Measurements from ENCODE around the gene C4B.
A peak's percentile ranks its signal among the peaks of the same experiment; 100 is the strongest.
"Not testable (repeated sequence)": the region's sequence is repeated elsewhere in the genome, so short reads cannot be mapped to it uniquely, and the experiment has no call there.

C4B gene

GRCh38 chr6:32035283-32036013 is 20.9 kb downstream of the C4B start:
- not testable (repeated sequence) for DNase-seq

GRCh38 chr6:32037136-32037535 is 22.5 kb downstream of the C4B start:
- not testable (repeated sequence) for DNase-seq

GRCh38 chr6:32037598-32038524 is 23.3 kb downstream of the C4B start, which contains the start of gene CYP21A2:
Gene CYP21A2, plus strand, starts transcription at chr6:32038415. Its CDS starts 8 bp downstream, at chr6:32038423.
- not testable (repeated sequence) for DNase-seq

- DNase-seq = not testable (repeated sequence)
These were observed 24.3 kb downstream of the C4B start for GRCh38 chr6:32038878-32039277.

GRCh38 chr6:32039321-32040274 is 25.0 kb downstream of the C4B start:
- not testable (repeated sequence) for DNase-seq

- DNase-seq = not testable (repeated sequence)
These were observed 25.9 kb downstream of the C4B start for GRCh38 chr6:32040299-32041049.

GRCh38 chr6:32041050-32041321 is 26.4 kb downstream of the C4B start:
- not testable (repeated sequence) for DNase-seq

GRCh38 chr6:32041385-32041784 is 26.8 kb downstream of the C4B start:
- not testable (repeated sequence) for DNase-seq

- DNase-seq = not testable (repeated sequence)
These were observed 27.7 kb downstream of the C4B start for GRCh38 chr6:32042276-32042675.

GRCh38 chr6:32043589-32044380 is 29.2 kb downstream of the C4B start:
- not testable (repeated sequence) for DNase-seq

GRCh38 chr6:32044916-32045315 is 30.3 kb downstream of the C4B start:
- not testable (repeated sequence) for DNase-seq

- peak in 1 of 56 donors; percentile 5 for DNase-seq
These were observed 31.3 kb downstream of the C4B start for GRCh38 chr6:32045811-32046449.

- peak in 6 of 56 donors; percentile 6 to 48 (median 24) for DNase-seq
These were observed 32.0 kb downstream of the C4B start for GRCh38 chr6:32046450-32047083.

GRCh38 chr6:32047084-32047478 is 32.5 kb downstream of the C4B start:
- DNase-seq = peak in 4 of 56 donors; percentile 13 to 48 (median 36)

GRCh38 chr6:32047539-32047854 is 32.9 kb downstream of the C4B start:
- DNase-seq = peak in 1 of 56 donors; percentile 0

- DNase-seq = peak in 34 of 56 donors; percentile 5 to 69 (median 26)
These were observed 33.5 kb downstream of the C4B start for GRCh38 chr6:32047855-32048766.

GRCh38 chr6:32049149-32049548 is 34.6 kb downstream of the C4B start:
- not testable (repeated sequence) for DNase-seq
